Karpas-422 (cell line): ENCODE measurements around the gene ACOX3. TPM values are rescaled to one million over a fixed set of nuclear protein-coding genes. Genes with fewer than 3 reads are reported as not detected.
"Not testable (repeated sequence)": the region's sequence is repeated elsewhere in the genome, so short reads cannot be mapped to it uniquely, and the experiment has no call there.

ENCODE experiments used
- DNase-seq: peaks from one replicate; pipeline ENCODE4 v3.0.0-alpha.2; 2015
- H2AFZ ChIP-seq: fragments of 200-600 bp; sonication (generic); 2 replicates; pipeline ENCODE4 v1.6.1; 2014; ENCODE audit warnings: antibody characterized with exemption, low read length, mixed read lengths
- H3K27ac ChIP-seq: fragments of 200-600 bp; sonication (generic); 2 replicates; pipeline ENCODE4 v1.5.1; 2014; ENCODE audit warnings: mild to moderate bottlenecking, low read length, moderate library complexity
- H3K27me3 ChIP-seq: fragments of 200-600 bp; sonication (generic); 2 replicates; pipeline ENCODE4 v1.6.1; 2014; ENCODE audit warnings: low read length, mixed read lengths
- H3K36me3 ChIP-seq: fragments of 200-600 bp; sonication (generic); 2 replicates; pipeline ENCODE4 v1.6.1; 2014; ENCODE audit warnings: low read length, mixed read lengths; ENCODE audit not compliant: insufficient read depth
- H3K4me1 ChIP-seq: fragments of 200-600 bp; sonication (generic); 2 replicates; pipeline ENCODE4 v1.6.1; 2014; ENCODE audit warnings: mild to moderate bottlenecking, low read length, mixed read lengths
- H3K4me2 ChIP-seq: fragments of 200-600 bp; sonication (generic); 2 replicates; pipeline ENCODE4 v1.6.1; 2014; ENCODE audit warnings: low read length, low read depth, mild to moderate bottlenecking; ENCODE audit not compliant: poor library complexity, severe bottlenecking
- H3K4me3 ChIP-seq: fragments of 200-600 bp; sonication (generic); 2 replicates; pipeline ENCODE4 v1.5.1; 2014; ENCODE audit warnings: mild to moderate bottlenecking, antibody characterized with exemption, low read length, mixed read lengths
- H3K79me2 ChIP-seq: fragments of 200-600 bp; sonication (generic); 2 replicates; pipeline ENCODE4 v1.6.1; 2014; ENCODE audit warnings: mild to moderate bottlenecking, low read length, mixed read lengths
- H3K9ac ChIP-seq: fragments of 200-600 bp; sonication (generic); 2 replicates; pipeline ENCODE4 v1.6.0; 2014; ENCODE audit warnings: low read length
- H3K9me2 ChIP-seq: fragments of 200-600 bp; sonication (generic), shearing (Covaris generic); replicated peaks from 2 replicates; pipeline ENCODE4 v1.6.0; 2014; ENCODE audit warnings: mild to moderate bottlenecking, low read length, moderate library complexity; ENCODE audit not compliant: insufficient read depth
- H3K9me3 ChIP-seq: fragments of 300-700, 200-600 bp; sonication (generic); 2 replicates; pipeline ENCODE4 v1.6.1; 2014; ENCODE audit warnings: low read length, mixed read lengths
- H4K20me1 ChIP-seq: fragments of 200-600 bp; sonication (generic); 2 replicates; pipeline ENCODE4 v1.6.1; 2014; ENCODE audit warnings: mild to moderate bottlenecking, antibody characterized with exemption, low read length, low read depth; ENCODE audit not compliant: insufficient read depth
- total RNA-seq: library from RNA; depleted of rRNA; stranded (reverse); fragments of >200 nt; shearing (Covaris generic); gene quantifications from 2 replicates; pipeline ENCODE4 v1.2.3, GENCODE V29; 2014; ENCODE audit warnings: low replicate concordance

The ACOX3 gene
- total RNA-seq, 1 experiment from 2014 or later, result 17.6 TPM

GRCh38 chr4:8388528-8388870, 52.0 kb downstream of the ACOX3 start:
- Histone ChIP-seq H2AFZ (no peak overlapping the region), H3K4me1 (peaks cover 13% of the 10 kb centered on the region), H3K27me3 (no peaks in the 10 kb centered on the region), H3K9ac (no peak overlapping the region), H3K9me3 (no peaks in the 10 kb centered on the region), H4K20me1 (no peaks in the 10 kb centered on the region), H3K36me3 (no peaks in the 10 kb centered on the region), H3K4me2 (no peak overlapping the region), H3K9me2 (no peaks in the 10 kb centered on the region), H3K79me2 (no peaks in the 10 kb centered on the region), H3K4me3 (no peak overlapping the region), H3K27ac (no peak overlapping the region)
- DNase-seq, result no peak

- no peaks in the 10 kb centered on the region for H4K20me1 ChIP-seq
- no peak overlapping the region for H3K27ac ChIP-seq
- no peaks in the 10 kb centered on the region for H3K9me3 ChIP-seq
- H3K4me1 ChIP-seq, result peaks cover 13% of the 10 kb centered on the region
- H2AFZ ChIP-seq, result no peak overlapping the region
- no peaks in the 10 kb centered on the region for H3K36me3 ChIP-seq
- H3K4me3 ChIP-seq, result no peak overlapping the region
- no peak for DNase-seq
- no peak overlapping the region for H3K9ac ChIP-seq
- H3K9me2 ChIP-seq, result no peaks in the 10 kb centered on the region
- H3K27me3 ChIP-seq, result no peaks in the 10 kb centered on the region
- no peak overlapping the region for H3K4me2 ChIP-seq
- H3K79me2 ChIP-seq, result no peaks in the 10 kb centered on the region
Observed at GRCh38 chr4:8387615-8388527, 52.7 kb downstream of the ACOX3 start.

GRCh38 chr4:8387194-8387593, 53.3 kb downstream of the ACOX3 start:
- H3K4me1 ChIP-seq, result peaks cover 10% of the 10 kb centered on the region
- no peaks in the 10 kb centered on the region for H3K79me2 ChIP-seq
- no peaks in the 10 kb centered on the region for H3K36me3 ChIP-seq
- H3K4me3 ChIP-seq, result no peak overlapping the region
- no peaks in the 10 kb centered on the region for H3K27me3 ChIP-seq
- H3K9me2 ChIP-seq, result no peaks in the 10 kb centered on the region
- no peak overlapping the region for H3K9ac ChIP-seq
- no peak overlapping the region for H2AFZ ChIP-seq
- no peak overlapping the region for H3K4me2 ChIP-seq
- H4K20me1 ChIP-seq, result no peaks in the 10 kb centered on the region
- no peaks in the 10 kb centered on the region for H3K9me3 ChIP-seq
- no peak for DNase-seq
- H3K27ac ChIP-seq, result no peak overlapping the region

GRCh38 chr4:8386731-8387130, 53.8 kb downstream of the ACOX3 start:
- no peaks in the 10 kb centered on the region for H4K20me1 ChIP-seq
- H3K79me2 ChIP-seq, result no peaks in the 10 kb centered on the region
- H3K27ac ChIP-seq, result no peak overlapping the region
- no peaks in the 10 kb centered on the region for H3K36me3 ChIP-seq
- H3K4me3 ChIP-seq, result no peak overlapping the region
- peaks cover 5% of the 10 kb centered on the region for H3K4me1 ChIP-seq
- no peak overlapping the region for H3K4me2 ChIP-seq
- DNase-seq, result no peak
- H3K9ac ChIP-seq, result no peak overlapping the region
- no peaks in the 10 kb centered on the region for H3K9me3 ChIP-seq
- H3K27me3 ChIP-seq, result no peaks in the 10 kb centered on the region
- H2AFZ ChIP-seq, result no peak overlapping the region
- no peaks in the 10 kb centered on the region for H3K9me2 ChIP-seq

GRCh38 chr4:8386131-8386530, 54.4 kb downstream of the ACOX3 start:
- not testable (repeated sequence) for H3K27me3 ChIP-seq, H3K4me1 ChIP-seq

GRCh38 chr4:8385611-8386010, 54.9 kb downstream of the ACOX3 start:
- Histone ChIP-seq H3K79me2 (no peaks in the 10 kb centered on the region), H3K4me3 (no peak overlapping the region), H3K27ac (no peak overlapping the region), H3K27me3 (no peaks in the 10 kb centered on the region), H4K20me1 (no peaks in the 10 kb centered on the region), H3K9me3 (no peaks in the 10 kb centered on the region), H3K36me3 (no peaks in the 10 kb centered on the region), H2AFZ (no peak overlapping the region), H3K9me2 (no peaks in the 10 kb centered on the region), H3K4me2 (no peak overlapping the region), H3K4me1 (no peaks in the 10 kb centered on the region), H3K9ac (no peak overlapping the region)
- no peak for DNase-seq

More at GRCh38 chr4:8386131-8386530, 54.4 kb downstream of the ACOX3 start:
- H4K20me1 ChIP-seq, H3K27ac ChIP-seq, DNase-seq, H3K36me3 ChIP-seq, H3K4me2 ChIP-seq, H3K79me2 ChIP-seq, H3K9me3 ChIP-seq, H3K9ac ChIP-seq, H3K4me3 ChIP-seq, H3K9me2 ChIP-seq, H2AFZ ChIP-seq: not testable (repeated sequence)

- no peaks in the 10 kb centered on the region for H3K9me2 ChIP-seq
- no peak overlapping the region for H2AFZ ChIP-seq
- no peaks in the 10 kb centered on the region for H3K9me3 ChIP-seq
- H3K27ac ChIP-seq, result no peak overlapping the region
- H3K27me3 ChIP-seq, result no peaks in the 10 kb centered on the region
- H3K4me3 ChIP-seq, result no peak overlapping the region
- no peaks in the 10 kb centered on the region for H4K20me1 ChIP-seq
- no peaks in the 10 kb centered on the region for H3K79me2 ChIP-seq
- H3K4me2 ChIP-seq, result no peak overlapping the region
- no peaks in the 10 kb centered on the region for H3K4me1 ChIP-seq
- no peaks in the 10 kb centered on the region for H3K36me3 ChIP-seq
- DNase-seq, result no peak
- no peak overlapping the region for H3K9ac ChIP-seq
Observed at GRCh38 chr4:8385106-8385505, 55.4 kb downstream of the ACOX3 start.

- Histone ChIP-seq H3K9me2 (no peaks in the 10 kb centered on the region), H4K20me1 (no peaks in the 10 kb centered on the region), H3K27ac (no peak overlapping the region), H3K79me2 (no peaks in the 10 kb centered on the region), H3K4me2 (no peak overlapping the region), H3K4me3 (no peak overlapping the region), H3K36me3 (no peaks in the 10 kb centered on the region), H2AFZ (no peak overlapping the region), H3K27me3 (no peaks in the 10 kb centered on the region), H3K9me3 (no peaks in the 10 kb centered on the region), H3K9ac (no peak overlapping the region), H3K4me1 (no peaks in the 10 kb centered on the region)
- DNase-seq, result no peak
Observed at GRCh38 chr4:8384397-8385060, 56.0 kb downstream of the ACOX3 start.
